ENCODE measurements around the gene NACC2. TPM values are rescaled to one million over a fixed set of nuclear protein-coding genes. Genes with fewer than 3 reads are reported as not detected.

Gene NACC2
- total RNA-seq, 1 experiment from 2014 or later = 24.8 TPM

GRCh38 chr9:136138566-136138965 lies 43.5 kb upstream of the NACC2 start:
- no peak for TF ChIP-seq CTCF (IDR thresholded peaks at IDR 0.05; ENCODE audit: unreplicated experiment)
- H3K27ac Mint-ChIP-seq (ENCODE audit: unreplicated experiment) = no peak overlapping the region
- H3K36me3 Mint-ChIP-seq (ENCODE audit: insufficient read depth, unreplicated experiment) = no peaks in the 10 kb centered on the region
- CTCF ChIA-PET = interaction anchor here (0.6 to 0.9 kb wide), 2 partner anchors 171 to 338 kb away, joined by 3 to 5 read pairs; no protein-coding TSS in a partner anchor
- no peak overlapping the region for H3K4me3 Mint-ChIP-seq (ENCODE audit: low read depth, unreplicated experiment)
- DNase-seq = no peak
- H3K4me1 Mint-ChIP-seq (ENCODE audit: low read depth, unreplicated experiment) = peaks cover 14% of the 10 kb centered on the region
- intact Hi-C loops (cut with micrococcal nuclease; ENCODE audit: unreplicated experiment) = no loop called here
- H3K9me3 Mint-ChIP-seq (ENCODE audit: low read depth, unreplicated experiment) = no peaks in the 10 kb centered on the region
- no TSS peak for BruUV-seq (replicated peaks)
- peaks cover 13% of the 10 kb centered on the region for H3K27me3 Mint-ChIP-seq (ENCODE audit: unreplicated experiment)

DNA sequence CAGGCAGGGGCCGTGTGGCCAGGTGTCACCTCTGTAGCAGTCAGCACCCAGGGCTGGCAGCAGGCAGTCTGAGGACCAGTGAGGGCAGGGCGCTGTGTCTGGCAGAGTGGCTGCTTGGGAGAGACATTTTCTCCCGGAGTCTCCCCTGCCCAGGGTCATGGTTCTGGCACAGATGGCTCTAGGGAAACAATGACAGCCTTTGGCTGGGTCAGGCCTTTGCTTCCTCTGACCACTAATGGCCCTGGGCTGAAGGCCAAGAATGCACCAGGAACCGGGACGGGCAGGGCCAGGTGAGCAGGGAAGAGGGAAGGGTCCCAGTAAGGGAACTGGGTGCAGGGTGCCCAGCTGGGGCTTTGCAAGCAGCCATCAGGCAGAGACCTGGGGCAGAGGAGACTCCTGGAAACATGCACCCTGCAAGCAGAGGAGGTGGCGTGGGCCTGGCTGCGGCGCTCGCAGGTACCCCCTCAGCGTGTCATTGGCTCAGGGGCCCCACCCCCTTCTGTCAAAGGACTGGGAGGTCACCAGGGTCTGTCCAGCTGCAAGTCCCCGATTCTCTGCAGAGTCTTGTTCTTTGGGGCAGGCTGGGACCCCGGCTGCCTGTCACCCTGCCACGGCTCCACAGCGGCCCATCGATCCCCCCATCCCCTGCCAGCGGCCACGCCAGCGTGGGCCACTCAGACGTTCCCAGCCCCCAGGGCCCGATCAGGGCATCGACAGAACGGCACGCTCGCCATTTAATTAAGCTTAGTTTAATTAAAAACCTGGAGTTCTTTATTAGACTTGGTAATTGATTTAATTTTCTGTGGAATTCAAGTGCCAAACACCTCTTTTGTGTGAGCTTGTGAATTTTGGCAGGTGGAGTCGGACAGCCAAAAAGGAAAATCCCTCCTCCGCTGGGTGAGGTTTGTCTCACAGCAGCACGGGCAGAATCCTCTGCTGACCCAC lies 42.5 kb upstream of the NACC2 start:
- intact Hi-C loops (cut with micrococcal nuclease; ENCODE audit: unreplicated experiment) = no loop called here
- CTCF ChIA-PET = interaction anchor here (0.6 kb wide), 1 partner anchor 337 kb away, joined by 5 read pairs; no protein-coding TSS in a partner anchor
- DNase-seq = peak; percentile 58
- TF ChIP-seq CTCF (IDR thresholded peaks at IDR 0.05; ENCODE audit: unreplicated experiment) = no peak
- peaks cover 20% of the 10 kb centered on the region for H3K27me3 Mint-ChIP-seq (ENCODE audit: unreplicated experiment)
- H3K9me3 Mint-ChIP-seq (ENCODE audit: low read depth, unreplicated experiment) = no peaks in the 10 kb centered on the region
- no peak overlapping the region for H3K27ac Mint-ChIP-seq (ENCODE audit: unreplicated experiment)
- H3K36me3 Mint-ChIP-seq (ENCODE audit: insufficient read depth, unreplicated experiment) = no peaks in the 10 kb centered on the region
- BruUV-seq (replicated peaks) = no TSS peak
- H3K4me3 Mint-ChIP-seq (ENCODE audit: low read depth, unreplicated experiment) = no peak overlapping the region
- peaks cover 19% of the 10 kb centered on the region for H3K4me1 Mint-ChIP-seq (ENCODE audit: low read depth, unreplicated experiment)

- no peak for TF ChIP-seq CTCF (IDR thresholded peaks at IDR 0.05; ENCODE audit: unreplicated experiment)
- BruUV-seq (replicated peaks) = no TSS peak
- CTCF ChIA-PET = interaction anchor here (0.6 kb wide), 1 partner anchor 84 kb away, joined by 3 read pairs; no protein-coding TSS in a partner anchor
- H3K27me3 Mint-ChIP-seq (ENCODE audit: unreplicated experiment) = peaks cover 23% of the 10 kb centered on the region
- no peaks in the 10 kb centered on the region for H3K9me3 Mint-ChIP-seq (ENCODE audit: low read depth, unreplicated experiment)
- H3K4me1 Mint-ChIP-seq (ENCODE audit: low read depth, unreplicated experiment) = peaks cover 19% of the 10 kb centered on the region
- no peaks in the 10 kb centered on the region for H3K36me3 Mint-ChIP-seq (ENCODE audit: insufficient read depth, unreplicated experiment)
- DNase-seq = no peak
- no peak overlapping the region for H3K27ac Mint-ChIP-seq (ENCODE audit: unreplicated experiment)
- no peak overlapping the region for H3K4me3 Mint-ChIP-seq (ENCODE audit: low read depth, unreplicated experiment)
- intact Hi-C loops (cut with micrococcal nuclease; ENCODE audit: unreplicated experiment) = no loop called here
Observed at GRCh38 chr9:136136127-136136925, 41.2 kb upstream of the NACC2 start.

GRCh38 chr9:136135326-136136126 lies 40.4 kb upstream of the NACC2 start:
- Mint-ChIP-seq H3K9me3 (ENCODE audit: low read depth, unreplicated experiment) (no peaks in the 10 kb centered on the region), H3K36me3 (ENCODE audit: insufficient read depth, unreplicated experiment) (peaks cover 4% of the 10 kb centered on the region), H3K4me1 (ENCODE audit: low read depth, unreplicated experiment) (peaks cover 24% of the 10 kb centered on the region), H3K27ac (ENCODE audit: unreplicated experiment) (no peak overlapping the region), H3K4me3 (ENCODE audit: low read depth, unreplicated experiment) (no peak overlapping the region), H3K27me3 (ENCODE audit: unreplicated experiment) (peaks cover 31% of the 10 kb centered on the region)
- intact Hi-C loops (cut with micrococcal nuclease; ENCODE audit: unreplicated experiment) = no loop called here
- CTCF ChIA-PET = interaction anchor here (0.6 kb wide), 1 partner anchor 84 kb away, joined by 3 read pairs; no protein-coding TSS in a partner anchor
- no peak for TF ChIP-seq CTCF (IDR thresholded peaks at IDR 0.05; ENCODE audit: unreplicated experiment)
- no peak for DNase-seq
- BruUV-seq (replicated peaks) = no TSS peak

All from Calu3 (cell line).